Measurements from ENCODE around the gene MYH11. TPM values are rescaled to one million over a fixed set of nuclear protein-coding genes. Genes with fewer than 3 reads are reported as not detected.
A peak's percentile ranks its signal among the peaks of the same experiment; 100 is the strongest.

The MYH11 gene
- total and polyA plus RNA-seq, 2 of the 13 experiments (the other 11 are each of a cell fraction or from before 2014, with no cell fraction given), result not detected

DNA sequence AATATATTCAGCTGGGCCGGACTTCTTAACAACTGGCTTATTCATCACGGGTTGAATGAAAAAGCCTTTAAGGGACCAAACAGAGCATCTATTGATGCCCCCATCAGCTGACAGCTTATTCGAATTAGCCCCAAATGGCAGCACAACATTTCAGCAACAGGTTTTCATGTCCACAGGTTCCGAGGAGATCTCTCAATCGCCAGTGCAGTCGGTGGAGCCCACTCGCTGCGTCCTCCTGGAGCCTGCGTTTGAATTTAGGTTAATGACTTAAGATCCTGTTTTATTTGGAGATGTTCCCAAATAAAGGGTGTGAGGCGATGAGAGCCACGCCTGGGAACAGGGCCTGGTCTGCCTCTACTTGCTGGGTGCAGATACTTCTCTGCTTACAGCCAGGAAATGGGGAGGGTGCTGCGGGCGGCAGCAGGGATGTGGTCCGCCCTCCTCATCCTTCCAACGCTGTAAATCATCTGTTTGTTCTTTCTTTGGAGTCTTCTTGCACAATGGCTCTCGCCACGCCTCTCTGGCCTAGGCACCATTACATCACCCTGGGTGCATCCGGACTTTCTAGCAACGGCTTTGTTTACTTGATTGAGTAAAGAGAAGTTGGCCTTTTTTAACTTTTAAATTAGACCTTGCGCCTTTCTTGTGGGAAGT lies 184.2 kb downstream of the MYH11 start (continued):
- peak; percentile 47 for TF ChIP-seq IKZF4 (CRISPR knock-in tag; IDR thresholded peaks at IDR 0.05; ENCODE audit: borderline replicate concordance, low read depth, not compliant biosample characterization)
- TF ChIP-seq PHB2 (IDR thresholded peaks at IDR 0.05; ENCODE audit: partially characterized antibody), result no peak
- TF ChIP-seq STAG1 (CRISPR knock-in tag; IDR thresholded peaks at IDR 0.05), result peak; percentile 41
- peak; percentile 99 for TF ChIP-seq PHF21A (CRISPR knock-in tag; IDR thresholded peaks at IDR 0.05)
- peak; percentile 97 for TF ChIP-seq MIXL1 (CRISPR knock-in tag; IDR thresholded peaks at IDR 0.05)
- TF ChIP-seq EED (CRISPR knock-in tag; IDR thresholded peaks at IDR 0.05), result no peak; the same call in 1 of the 2 replicates
- no peak for TF ChIP-seq ZNF569 (CRISPR knock-in tag; IDR thresholded peaks at IDR 0.05; ENCODE audit: borderline replicate concordance)
- TF ChIP-seq CBX2 (IDR thresholded peaks at IDR 0.05; ENCODE audit: low read depth, low read length), result no peak
- TF ChIP-seq CBX2 (CRISPR knock-in tag; IDR thresholded peaks at IDR 0.05; ENCODE audit: low read depth), result no peak
- TF ChIP-seq ZNF577 (CRISPR knock-in tag; IDR thresholded peaks at IDR 0.05; ENCODE audit: borderline replicate concordance, low read depth), result no peak
- peak; percentile 98 for TF ChIP-seq KLF11 (CRISPR knock-in tag; IDR thresholded peaks at IDR 0.05)
- TF ChIP-seq FOXP1 (IDR thresholded peaks at IDR 0.05), result peak; percentile 91
- peak; percentile 100 for TF ChIP-seq FOXP1 (CRISPR knock-in tag; IDR thresholded peaks at IDR 0.05)
- peak; percentile 91; the same call in 1 of the 2 replicates for TF ChIP-seq SIX1 (CRISPR knock-in tag; IDR thresholded peaks at IDR 0.05; ENCODE audit: borderline replicate concordance)
- TF ChIP-seq AGO2 (optimal IDR thresholded peaks at IDR 0.05; ENCODE audit: low read depth, low read length), result no peak
- TF ChIP-seq MED13 (CRISPR knock-in tag; IDR thresholded peaks at IDR 0.05), result no peak; the same call in 1 of the 2 replicates
- peak; percentile 96 for TF ChIP-seq CCAR2 (optimal IDR thresholded peaks at IDR 0.05; ENCODE audit: low read depth, low read length)
- no peak for TF ChIP-seq AHR (CRISPR knock-in tag; IDR thresholded peaks at IDR 0.05)
- no peak for TF ChIP-seq SP1 (IDR thresholded peaks at IDR 0.05)
- TF ChIP-seq SP1 (CRISPR knock-in tag; IDR thresholded peaks at IDR 0.05), result peak; percentile 94
- peak; percentile 92 for TF ChIP-seq MED8 (CRISPR knock-in tag; IDR thresholded peaks at IDR 0.05; ENCODE audit: insufficient replicate concordance)
- peak; percentile 93 for TF ChIP-seq TEAD3 (CRISPR knock-in tag; optimal IDR thresholded peaks at IDR 0.05; ENCODE audit: borderline replicate concordance)
- TF ChIP-seq MYC (CRISPR knock-in tag; IDR thresholded peaks at IDR 0.05; ENCODE audit: borderline replicate concordance), result peak; percentile 93
- TF ChIP-seq, protein P1, sequence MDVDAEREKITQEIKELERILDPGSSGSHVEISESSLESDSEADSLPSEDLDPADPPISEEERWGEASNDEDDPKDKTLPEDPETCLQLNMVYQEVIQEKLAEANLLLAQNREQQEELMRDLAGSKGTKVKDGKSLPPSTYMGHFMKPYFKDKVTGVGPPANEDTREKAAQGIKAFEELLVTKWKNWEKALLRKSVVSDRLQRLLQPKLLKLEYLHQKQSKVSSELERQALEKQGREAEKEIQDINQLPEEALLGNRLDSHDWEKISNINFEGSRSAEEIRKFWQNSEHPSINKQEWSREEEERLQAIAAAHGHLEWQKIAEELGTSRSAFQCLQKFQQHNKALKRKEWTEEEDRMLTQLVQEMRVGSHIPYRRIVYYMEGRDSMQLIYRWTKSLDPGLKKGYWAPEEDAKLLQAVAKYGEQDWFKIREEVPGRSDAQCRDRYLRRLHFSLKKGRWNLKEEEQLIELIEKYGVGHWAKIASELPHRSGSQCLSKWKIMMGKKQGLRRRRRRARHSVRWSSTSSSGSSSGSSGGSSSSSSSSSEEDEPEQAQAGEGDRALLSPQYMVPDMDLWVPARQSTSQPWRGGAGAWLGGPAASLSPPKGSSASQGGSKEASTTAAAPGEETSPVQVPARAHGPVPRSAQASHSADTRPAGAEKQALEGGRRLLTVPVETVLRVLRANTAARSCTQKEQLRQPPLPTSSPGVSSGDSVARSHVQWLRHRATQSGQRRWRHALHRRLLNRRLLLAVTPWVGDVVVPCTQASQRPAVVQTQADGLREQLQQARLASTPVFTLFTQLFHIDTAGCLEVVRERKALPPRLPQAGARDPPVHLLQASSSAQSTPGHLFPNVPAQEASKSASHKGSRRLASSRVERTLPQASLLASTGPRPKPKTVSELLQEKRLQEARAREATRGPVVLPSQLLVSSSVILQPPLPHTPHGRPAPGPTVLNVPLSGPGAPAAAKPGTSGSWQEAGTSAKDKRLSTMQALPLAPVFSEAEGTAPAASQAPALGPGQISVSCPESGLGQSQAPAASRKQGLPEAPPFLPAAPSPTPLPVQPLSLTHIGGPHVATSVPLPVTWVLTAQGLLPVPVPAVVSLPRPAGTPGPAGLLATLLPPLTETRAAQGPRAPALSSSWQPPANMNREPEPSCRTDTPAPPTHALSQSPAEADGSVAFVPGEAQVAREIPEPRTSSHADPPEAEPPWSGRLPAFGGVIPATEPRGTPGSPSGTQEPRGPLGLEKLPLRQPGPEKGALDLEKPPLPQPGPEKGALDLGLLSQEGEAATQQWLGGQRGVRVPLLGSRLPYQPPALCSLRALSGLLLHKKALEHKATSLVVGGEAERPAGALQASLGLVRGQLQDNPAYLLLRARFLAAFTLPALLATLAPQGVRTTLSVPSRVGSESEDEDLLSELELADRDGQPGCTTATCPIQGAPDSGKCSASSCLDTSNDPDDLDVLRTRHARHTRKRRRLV (CRISPR knock-in tag; IDR thresholded peaks at IDR 0.05), result peak; percentile 96
- TF ChIP-seq ZNF3 (CRISPR knock-in tag; IDR thresholded peaks at IDR 0.05), result peak; percentile 60; the same call in 1 of the 2 replicates
- TF ChIP-seq ZNF879 (CRISPR knock-in tag; IDR thresholded peaks at IDR 0.05), result no peak
- peak; percentile 65 to 74 for TF ChIP-seq POLR2A (IDR thresholded peaks at IDR 0.05; ENCODE audit: insufficient read depth in 1 of 2, low read depth in 2 of 2, low read length in 2 of 2)
- peak; percentile 83; the same call in 1 of the 2 replicates for TF ChIP-seq ZSCAN12 (CRISPR knock-in tag; IDR thresholded peaks at IDR 0.05)
- no peak for TF ChIP-seq NRL (CRISPR knock-in tag; IDR thresholded peaks at IDR 0.05; ENCODE audit: borderline replicate concordance)

Data from HepG2 (cell line).